SHP77 treated with DMSO at 0.1 percent for 48 hours (cell line): Measurements from ENCODE around the gene SIL1.
"Not testable (repeated sequence)": the region's sequence is repeated elsewhere in the genome, so short reads cannot be mapped to it uniquely, and the experiment has no call there.

Experiments
- DNase-seq: peaks from one replicate; lab custom pipeline; 2025; lab: John Stamatoyannopoulos, UW

SIL1 gene

GRCh38 chr5:139022528-139022927 lies 175.6 kb downstream of the SIL1 start:
- DNase-seq, result no peak

DNA sequence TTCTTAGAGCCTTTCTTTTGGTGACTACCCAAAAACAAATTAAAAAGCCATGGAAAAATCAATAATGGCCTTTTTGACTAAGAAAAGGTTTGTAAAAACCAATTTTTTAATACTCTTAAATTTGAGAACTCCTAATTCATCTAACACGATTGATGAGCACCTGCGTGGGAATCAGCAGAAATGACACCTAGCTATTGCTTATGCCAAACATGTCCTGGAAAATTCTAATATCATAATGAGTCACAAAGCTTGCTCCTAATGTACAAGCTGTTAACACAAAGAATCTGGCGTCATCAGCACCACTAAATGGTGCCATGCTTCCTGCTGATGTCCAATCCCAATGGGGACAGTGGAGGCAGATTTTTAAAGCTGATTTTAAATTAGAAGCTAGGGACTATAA lies 176.8 kb downstream of the SIL1 start:
- no peak for DNase-seq

DNA sequence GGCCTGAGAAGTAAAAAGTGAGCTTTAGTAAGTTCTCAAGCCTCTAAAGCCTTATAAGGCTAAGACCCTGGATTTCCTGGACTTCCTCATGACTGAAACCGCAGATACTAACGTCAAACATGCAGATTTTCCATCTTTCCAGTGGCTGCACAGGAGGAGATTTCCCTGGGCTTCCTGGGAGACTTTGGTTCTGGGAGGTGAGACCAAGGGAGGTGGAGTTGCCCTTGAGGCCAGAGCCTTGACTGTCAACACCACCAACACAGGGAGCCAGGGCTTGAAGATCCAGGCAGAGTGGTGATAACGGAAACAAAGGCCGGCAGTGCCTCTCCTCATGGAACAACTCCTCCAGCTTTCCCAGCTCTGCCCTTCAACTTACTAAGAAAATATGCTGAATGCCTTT lies 178.3 kb downstream of the SIL1 start:
- no peak for DNase-seq

GRCh38 chr5:139019211-139019610 lies 179.0 kb downstream of the SIL1 start:
- no peak for DNase-seq

GRCh38 chr5:139017624-139018023 lies 180.5 kb downstream of the SIL1 start:
- no peak for DNase-seq

DNA sequence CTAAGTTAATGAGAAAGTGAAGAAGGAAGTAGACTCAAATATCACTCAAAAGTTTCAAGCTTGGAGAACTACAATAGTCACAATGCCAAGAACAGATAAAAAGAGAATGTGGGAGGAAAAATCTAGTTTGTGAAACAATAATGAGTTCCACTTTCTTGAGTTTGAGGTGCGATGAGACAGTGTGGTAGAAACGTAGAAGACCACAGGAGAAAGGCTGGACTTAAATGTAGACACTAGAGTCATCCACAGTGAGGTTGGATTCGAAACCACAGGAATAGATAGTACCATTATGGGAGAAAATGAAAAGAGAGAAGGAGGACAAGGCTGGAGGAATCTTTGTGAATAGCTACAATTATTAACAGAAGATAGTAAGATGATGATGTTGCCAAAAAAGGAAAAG lies 182.0 kb downstream of the SIL1 start:
- DNase-seq, result no peak

DNA sequence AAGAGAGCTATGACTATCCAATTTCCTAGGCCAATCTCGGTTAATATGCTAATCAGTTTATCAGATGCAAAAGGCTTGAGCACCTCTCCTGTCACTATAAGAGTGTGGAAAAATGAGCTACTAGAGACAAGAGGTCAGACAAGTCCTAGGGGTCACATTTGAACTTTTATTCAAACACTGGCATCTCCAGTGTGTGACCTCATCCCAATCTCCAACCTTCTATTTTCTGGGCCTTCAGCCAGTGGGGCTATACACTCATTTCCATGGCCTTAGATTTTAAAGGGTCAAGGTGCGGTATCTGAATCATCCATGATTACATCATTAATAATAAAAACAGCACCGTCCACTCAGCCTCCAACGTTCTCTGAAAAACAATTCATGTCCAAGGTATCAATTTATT lies 183.4 kb downstream of the SIL1 start:
- no peak for DNase-seq

DNA sequence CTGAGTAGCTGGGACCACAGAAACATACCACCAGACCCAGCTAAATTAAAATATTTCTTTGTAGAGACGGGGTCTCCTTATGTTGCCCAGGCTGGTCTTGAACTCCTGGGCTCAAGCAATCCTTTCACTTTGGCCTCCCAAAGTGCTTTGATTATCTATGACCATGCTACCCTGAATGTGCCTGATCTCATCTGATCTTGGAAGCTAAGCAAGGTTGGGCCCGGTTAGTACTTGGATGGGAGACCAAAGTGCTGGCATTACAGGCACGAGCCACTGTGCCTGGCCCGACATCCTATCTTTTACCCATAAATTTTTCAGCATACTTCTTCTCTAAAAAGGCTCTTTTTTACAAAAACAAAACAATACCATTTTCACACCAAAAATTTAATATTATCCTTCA lies 186.0 kb downstream of the SIL1 start:
- no peak for DNase-seq

GRCh38 chr5:139011156-139011555 lies 187.0 kb downstream of the SIL1 start:
- not testable (repeated sequence) for DNase-seq

GRCh38 chr5:139004374-139005307 lies 193.5 kb downstream of the SIL1 start:
- no peak for DNase-seq

DNA sequence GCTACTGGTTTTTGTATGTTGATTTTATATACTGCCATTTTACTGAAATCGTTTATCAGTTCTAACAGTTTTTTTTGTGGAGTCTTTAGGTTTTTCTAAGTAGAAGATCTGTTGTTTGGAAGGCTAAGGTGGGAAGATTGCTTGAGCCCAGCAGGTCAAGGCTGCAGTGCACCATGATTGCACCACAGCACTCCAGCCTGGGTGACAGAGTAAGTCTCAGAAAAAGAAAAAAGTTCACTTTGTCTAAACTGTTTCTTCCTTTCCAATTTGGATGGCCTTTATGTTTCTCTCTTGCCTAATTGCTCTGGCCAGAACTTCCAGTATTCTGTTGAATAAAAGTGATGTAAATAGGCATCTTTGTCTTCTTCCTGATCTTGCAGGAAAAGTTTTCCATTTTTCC lies 198.5 kb downstream of the SIL1 start:
- no peak for DNase-seq

DNA sequence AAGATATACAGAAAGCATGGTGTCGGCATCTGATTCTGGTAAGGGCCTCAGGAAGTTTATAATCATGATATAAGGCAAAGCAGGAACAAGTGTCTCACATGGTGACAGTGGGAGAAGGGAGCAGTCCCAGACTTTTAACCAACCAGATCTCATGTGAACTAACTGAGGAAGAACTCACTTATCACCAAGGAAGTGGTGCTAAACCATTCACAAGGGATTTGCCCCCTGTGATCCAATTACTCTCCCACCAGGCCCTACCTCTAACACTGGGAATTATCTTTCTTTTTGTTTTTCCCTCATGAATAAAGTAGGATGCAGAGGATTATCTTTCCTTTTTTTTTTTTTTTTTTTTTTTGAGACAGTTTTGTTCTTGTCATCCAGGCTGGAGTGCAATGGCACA lies 199.6 kb downstream of the SIL1 start:
- DNase-seq, result no peak

- DNase-seq, result no peak
Measured at GRCh38 chr5:138996120-138996519, 202.0 kb downstream of the SIL1 start.

DNA sequence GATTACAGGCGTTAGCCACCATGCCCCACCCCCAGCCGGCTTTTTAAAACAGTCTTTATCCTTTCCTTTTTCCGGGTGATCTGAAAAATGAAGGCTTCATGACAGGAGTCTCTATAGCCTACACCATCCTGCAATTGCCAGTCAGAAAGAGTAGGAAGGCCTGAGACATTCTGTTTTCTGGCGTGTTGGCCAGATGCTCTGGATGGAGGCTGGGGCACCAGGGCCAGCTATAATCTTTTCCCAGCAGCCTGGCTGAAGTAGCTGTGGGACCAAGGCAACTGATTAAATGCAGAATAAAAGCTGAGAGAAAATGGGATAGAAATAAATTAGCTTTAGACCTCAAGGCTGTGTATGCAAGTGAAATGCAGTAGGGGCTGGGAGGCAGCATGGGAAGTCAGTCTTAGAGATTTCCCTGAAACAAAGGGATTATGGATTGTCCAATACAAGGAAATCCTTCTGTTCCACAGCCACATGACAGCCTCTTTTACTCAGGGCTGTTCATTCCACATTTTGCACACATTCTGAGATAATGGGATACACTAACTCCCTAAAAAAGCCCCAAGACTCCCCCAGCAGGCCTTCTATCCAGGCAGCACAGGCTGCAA lies 207.1 kb downstream of the SIL1 start:
- DNase-seq, result no peak

- DNase-seq, result no peak
Measured at GRCh38 chr5:138989720-138990119, 208.4 kb downstream of the SIL1 start.

GRCh38 chr5:138986186-138986800 lies 211.9 kb downstream of the SIL1 start:
- no peak for DNase-seq

GRCh38 chr5:138985683-138986082 lies 212.5 kb downstream of the SIL1 start:
- no peak for DNase-seq

GRCh38 chr5:138985256-138985655 lies 212.9 kb downstream of the SIL1 start:
- no peak for DNase-seq

DNA sequence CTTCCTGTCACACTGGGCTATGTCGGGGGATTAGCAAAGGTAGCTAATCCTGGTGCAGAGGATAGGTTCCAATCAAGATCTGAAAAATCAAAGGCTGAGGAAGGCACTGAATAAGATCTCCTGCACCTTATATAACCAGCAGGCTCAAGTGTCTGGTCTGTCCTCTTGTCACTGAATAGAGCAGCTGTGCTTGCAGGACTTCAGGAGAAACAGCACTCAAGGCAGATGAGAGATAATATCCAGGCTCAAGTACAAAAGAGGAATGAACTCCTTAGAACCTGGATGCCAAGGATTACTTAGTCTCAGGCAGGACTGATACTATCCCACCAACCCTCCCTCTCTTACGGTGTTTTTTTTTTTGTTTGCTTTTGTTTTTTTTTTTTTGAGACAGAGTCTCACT lies 214.2 kb downstream of the SIL1 start:
- DNase-seq, result no peak

DNA sequence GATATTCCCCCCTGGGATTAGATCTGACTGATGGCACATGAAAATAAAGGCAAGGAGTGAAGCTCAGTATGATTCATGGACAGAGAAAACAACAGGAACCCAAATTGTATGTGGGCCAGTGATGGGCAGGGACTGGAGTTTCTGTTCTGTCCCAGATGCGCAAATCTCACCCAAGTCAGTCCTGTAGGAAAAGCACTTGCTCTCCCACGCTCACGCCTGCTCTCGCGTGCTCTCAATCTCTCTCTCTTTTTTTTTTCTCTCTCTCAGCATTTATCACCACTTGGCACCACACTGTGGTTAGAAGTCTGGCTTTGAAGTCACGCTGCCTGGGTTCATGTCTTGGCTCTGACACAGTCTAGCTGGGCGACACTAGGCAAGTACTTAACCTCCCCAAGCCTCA lies 216.6 kb downstream of the SIL1 start:
- DNase-seq, result no peak

- DNase-seq, result no peak
Measured at GRCh38 chr5:138981131-138981530, 217.0 kb downstream of the SIL1 start.

- DNase-seq, result no peak
Measured at GRCh38 chr5:138980441-138980840, 217.7 kb downstream of the SIL1 start.

DNA sequence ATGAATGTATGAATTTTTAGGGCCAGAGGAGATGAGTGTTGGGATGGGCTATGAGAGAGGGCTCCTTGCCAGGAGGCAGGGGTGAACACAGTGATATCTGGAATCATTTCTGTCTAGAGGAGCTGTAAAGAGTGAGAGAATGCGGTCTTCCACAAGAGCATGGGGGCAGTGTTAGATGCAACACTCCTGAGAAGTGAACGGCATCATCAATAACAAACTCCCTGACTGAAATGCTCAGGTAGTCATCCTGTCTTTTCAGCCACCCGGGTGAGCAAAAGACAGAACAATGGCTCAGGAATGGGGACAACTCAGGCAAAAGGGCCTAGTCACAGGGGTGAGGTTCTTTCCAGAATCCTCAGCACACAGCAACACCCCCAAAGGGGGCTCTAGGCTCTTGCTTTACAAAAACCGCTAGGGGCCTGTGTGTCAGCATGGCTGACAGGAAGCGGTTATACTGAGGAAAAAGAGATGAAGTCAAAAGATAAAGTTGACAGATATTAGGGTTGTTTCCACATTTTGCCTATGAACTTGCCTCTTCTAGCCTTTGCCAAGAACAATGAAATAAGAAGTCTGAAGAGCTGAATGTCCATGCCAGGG lies 218.4 kb downstream of the SIL1 start:
- no peak for DNase-seq
